Small intestine (tissue), 7 donors: ENCODE results near the gene KRTAP10-3. TPM values are rescaled to one million over a fixed set of nuclear protein-coding genes. Genes with fewer than 3 reads are reported as not detected.

Source experiments
- DNase-seq, 2 donors: peaks; one replicate each; pipeline versions ENCODE4 v3.0.0 to v3.0.0-alpha.2; 2013
- FAIRE-seq: peaks from 2 replicates; lab custom pipeline; 2012; peaks lifted over from hg19 to GRCh38; lab: Jason Lieb, UNC
- H3K27ac ChIP-seq, 3 donors: one replicate each; pipeline ENCODE4 v1.5.1; 2013; ENCODE audit warnings: low read length in 2 of 3, mild to moderate bottlenecking in 2 of 3, control low read depth in 1 of 3, inconsistent platforms in 1 of 3, low read depth in 1 of 3, moderate library complexity in 1 of 3
- H3K27me3 ChIP-seq, 3 donors: one replicate each; pipeline ENCODE4 v1.6.1; 2013; ENCODE audit warnings: low read length in 3 of 3, inconsistent platforms in 1 of 3; ENCODE audit not compliant: control insufficient read depth in 3 of 3, insufficient read depth in 3 of 3
- H3K36me3 ChIP-seq, 3 donors: one replicate each; pipeline ENCODE4 v1.6.1; 2013; ENCODE audit warnings: low read length in 3 of 3, inconsistent platforms in 1 of 3, low read depth in 1 of 3, mild to moderate bottlenecking in 1 of 3, moderate library complexity in 1 of 3; ENCODE audit not compliant: control insufficient read depth in 3 of 3, insufficient read depth in 2 of 3
- H3K4me1 ChIP-seq, 3 donors: one replicate each; pipeline ENCODE4 v1.6.1; 2013; ENCODE audit warnings: low read length in 2 of 3, inconsistent platforms in 1 of 3, low read depth in 1 of 3, mild to moderate bottlenecking in 1 of 3, moderate library complexity in 1 of 3; ENCODE audit not compliant: control insufficient read depth in 3 of 3, insufficient read depth in 2 of 3
- H3K4me3 ChIP-seq, 3 donors: one replicate each; pipeline ENCODE4 v1.5.1; 2013; ENCODE audit warnings: low read length in 3 of 3, control low read depth in 1 of 3, inconsistent platforms in 1 of 3, low read depth in 1 of 3, mild to moderate bottlenecking in 1 of 3, moderate library complexity in 1 of 3
- H3K9me3 ChIP-seq, 2 donors: one replicate each; pipeline ENCODE4 v1.6.1; 2013; ENCODE audit warnings: low read depth in 1 of 2, low read length in 1 of 2; ENCODE audit not compliant: control insufficient read depth in 2 of 2, insufficient read depth in 1 of 2
- WGBS, 3 donors: extraction: QIAGEN DNeasy Blood & Tissue Kit; methylation state at CpG; one replicate each; pipeline ENCODE4 v1.1.7; 2013; 5-methylcytosine and 5-hydroxymethylcytosine counted together
- polyA plus RNA-seq, 4 donors: library from polyadenylated mRNA; stranded (reverse) in 3 of 4; unstranded in 1 of 4; fragments of 200-250 nt in 3 of 4; fragments of 120-200 nt in 1 of 4; gene quantifications; one replicate each; pipeline versions ENCODE4 v1.2.1 to v1.2.3, GENCODE V29; 2013
- donor health status: healthy with polysubstance abuse.
- donor health status: control.
- donor health status: control.
- donor health status: Bipolar disorder and iron deficiency.
- donor health status: healthy.

Gene KRTAP10-3
- polyA plus RNA-seq, 4 donors, result not detected

DNA sequence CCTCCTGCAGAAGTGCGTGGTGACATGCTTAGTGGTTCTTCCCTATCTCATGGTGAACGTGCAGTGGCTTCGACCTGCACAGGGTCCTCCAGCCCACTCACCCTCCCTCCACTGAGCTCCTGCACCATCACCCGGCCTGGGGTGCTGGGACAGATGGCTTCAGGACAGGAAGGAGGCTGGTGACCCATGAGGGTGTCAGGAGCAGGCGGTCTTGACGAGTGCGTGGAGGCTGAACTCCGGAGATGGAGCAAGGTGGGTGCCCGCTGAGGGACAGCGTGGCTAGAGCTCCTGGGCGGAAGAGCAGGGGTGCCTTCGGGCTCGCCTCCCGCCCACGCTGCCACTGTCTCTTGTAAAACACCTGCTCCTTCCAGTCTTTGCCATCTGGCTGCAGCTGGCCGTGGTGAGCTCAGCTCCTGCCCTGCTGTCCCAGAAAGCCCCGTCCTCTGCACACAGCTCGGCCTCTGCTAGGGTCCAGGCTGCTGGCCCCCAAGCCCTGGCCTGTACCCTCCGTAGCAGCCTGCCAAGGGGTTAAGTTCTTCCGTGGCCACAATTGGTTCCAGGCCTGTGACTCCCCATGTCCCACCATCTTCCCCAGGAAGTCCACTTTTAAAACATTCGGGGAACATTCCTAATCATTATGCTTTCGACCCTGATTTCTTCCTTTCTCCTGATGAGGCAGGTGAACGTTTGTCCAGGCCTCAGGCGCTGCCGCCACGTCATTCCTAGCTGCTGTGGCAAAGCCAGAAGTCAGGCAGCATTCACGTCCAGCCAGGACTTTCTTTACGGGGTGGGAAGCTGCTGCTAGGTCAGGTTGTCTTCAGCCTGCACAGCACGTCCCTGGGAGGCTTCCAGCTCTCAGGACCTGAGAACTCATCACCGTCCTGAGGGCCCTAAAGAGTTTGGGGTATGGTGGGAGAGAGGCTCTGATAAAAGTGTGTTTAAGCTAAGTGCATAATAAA, 26.7 kb downstream of the KRTAP10-3 start:
- Histone ChIP-seq H3K27me3 (no peaks in the 10 kb centered on the region), H3K4me1 (no peaks in the 10 kb centered on the region), H3K4me3 (no peak overlapping the region), H3K9me3 (no peaks in the 10 kb centered on the region), H3K27ac (no peak overlapping the region), H3K36me3 (no peaks in the 10 kb centered on the region)
- DNase-seq (no peak), FAIRE-seq (no peak)
- WGBS, 3 donors, result 55 to 74% (median 67%) methylated on average over 29 to 30 of the region's 30 CpGs

DNA sequence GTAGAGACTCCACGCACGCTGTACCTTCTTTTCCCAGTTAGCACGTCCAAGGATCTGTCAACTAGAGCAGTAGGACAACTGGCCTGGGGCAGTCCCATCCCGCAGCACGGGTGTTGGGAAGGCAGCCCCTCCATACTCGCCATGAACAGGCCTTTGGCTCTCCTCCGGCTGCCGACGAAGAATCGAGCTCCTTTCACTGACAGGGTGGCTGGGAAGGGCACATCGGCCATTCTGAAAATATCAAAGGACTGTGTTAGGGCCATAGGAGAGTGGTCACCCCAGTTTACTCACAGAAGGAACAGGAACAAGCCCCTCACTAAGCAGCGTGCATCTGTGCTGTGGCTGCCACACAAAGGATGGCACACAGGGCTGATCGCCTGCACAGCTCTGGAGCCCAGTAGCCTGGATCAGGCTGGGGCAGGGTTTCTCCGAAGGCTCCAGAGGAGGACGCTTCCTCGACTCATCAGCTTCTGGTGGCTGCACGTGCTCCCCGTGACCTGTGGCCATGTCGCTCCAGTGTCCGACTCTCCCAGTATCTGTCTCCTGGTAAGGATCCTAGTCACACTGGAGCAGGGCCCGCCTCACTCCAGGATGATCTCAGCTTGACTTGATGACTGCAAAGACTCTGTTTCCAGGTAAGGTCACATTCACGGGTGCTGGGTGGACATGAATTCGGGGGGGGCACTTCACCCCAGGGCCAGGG, 27.5 kb downstream of the KRTAP10-3 start:
- 81 to 87% (median 85%) methylated on average over 23 of the region's 23 CpGs for WGBS, 3 donors
- FAIRE-seq, result no peak
- H3K4me1 ChIP-seq, result no peaks in the 10 kb centered on the region
- no peaks in the 10 kb centered on the region for H3K9me3 ChIP-seq
- DNase-seq, result no peak
- no peak overlapping the region for H3K4me3 ChIP-seq
- H3K27ac ChIP-seq, result no peak overlapping the region
- no peaks in the 10 kb centered on the region for H3K36me3 ChIP-seq
- H3K27me3 ChIP-seq, result no peaks in the 10 kb centered on the region

DNA sequence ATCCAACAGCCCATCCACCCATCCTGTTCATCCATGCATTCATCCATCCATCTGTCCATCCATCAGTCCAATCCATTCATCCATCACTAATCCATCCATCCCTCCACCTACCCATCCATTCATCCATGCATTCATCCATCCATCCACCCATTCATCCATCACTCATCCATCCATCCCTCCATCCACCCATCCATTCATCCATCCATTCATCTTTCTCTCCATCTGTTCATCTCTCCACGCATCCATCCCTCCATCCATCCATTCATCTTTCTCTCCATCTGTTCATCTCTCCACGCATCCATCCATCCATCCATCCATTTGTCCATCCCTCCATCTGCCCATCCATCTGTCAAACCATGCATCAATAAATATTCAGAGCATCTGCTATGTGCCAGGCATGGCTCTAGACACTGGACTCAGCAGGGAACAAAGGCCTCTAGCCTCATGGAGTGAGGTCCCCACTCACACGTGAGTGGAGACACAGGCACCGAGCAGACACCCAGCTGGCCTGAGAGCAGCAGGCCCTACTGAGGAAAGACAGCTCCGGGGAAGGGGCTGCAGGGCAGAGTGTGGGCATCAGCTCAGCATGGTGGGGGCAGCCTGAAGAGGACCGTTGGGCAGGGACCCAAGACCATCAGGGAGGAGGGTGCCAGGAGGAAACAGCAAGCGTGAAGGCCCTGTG, 28.2 kb downstream of the KRTAP10-3 start:
- 72 to 83% (median 81%) methylated on average over 7 of the region's 7 CpGs for WGBS, 3 donors
- Histone ChIP-seq H3K4me1 (no peaks in the 10 kb centered on the region), H3K9me3 (no peaks in the 10 kb centered on the region), H3K27me3 (no peaks in the 10 kb centered on the region), H3K36me3 (no peaks in the 10 kb centered on the region), H3K27ac (no peak overlapping the region), H3K4me3 (no peak overlapping the region)
- FAIRE-seq, result no peak
- DNase-seq, result no peak

GRCh38 chr21:44529503-44530125, 29.0 kb downstream of the KRTAP10-3 start:
- DNase-seq (no peak), FAIRE-seq (no peak)
- WGBS, 3 donors, result 66 to 75% (median 72%) methylated on average over 22 to 23 of the region's 23 CpGs

DNA sequence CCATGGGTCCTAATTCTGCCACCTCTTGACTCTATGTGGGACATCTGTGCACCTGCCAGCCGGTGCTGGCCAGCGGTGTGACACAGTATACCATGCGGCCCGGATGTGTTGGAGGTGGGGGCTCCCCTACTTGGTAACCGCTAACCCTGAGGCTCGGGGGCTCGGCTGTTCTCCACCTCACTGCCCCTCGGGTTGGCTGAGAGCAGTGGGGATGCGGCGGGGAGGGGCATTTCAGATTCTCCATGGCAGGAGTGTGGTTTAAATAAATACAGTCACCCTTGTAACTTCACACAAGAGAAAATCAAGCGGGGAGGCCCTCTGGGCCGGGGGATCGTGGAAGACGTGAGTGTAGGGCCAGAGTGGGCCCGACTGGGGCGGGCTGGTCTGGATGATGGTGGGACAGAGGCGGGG, 29.6 kb downstream of the KRTAP10-3 start:
- Histone ChIP-seq H3K4me1 (no peaks in the 10 kb centered on the region), H3K4me3 (no peak overlapping the region), H3K36me3 (no peaks in the 10 kb centered on the region), H3K27me3 (no peaks in the 10 kb centered on the region), H3K27ac (no peak overlapping the region), H3K9me3 (no peaks in the 10 kb centered on the region)
- WGBS, 3 donors, result 87 to 89% (median 89%) methylated on average over 17 of the region's 17 CpGs
- FAIRE-seq (no peak), DNase-seq (no peak)

More at GRCh38 chr21:44529503-44530125, 29.0 kb downstream of the KRTAP10-3 start:
- Histone ChIP-seq H3K27me3 (no peaks in the 10 kb centered on the region), H3K27ac (no peak overlapping the region), H3K4me3 (no peak overlapping the region), H3K4me1 (no peaks in the 10 kb centered on the region), H3K36me3 (no peaks in the 10 kb centered on the region), H3K9me3 (no peaks in the 10 kb centered on the region)

DNA sequence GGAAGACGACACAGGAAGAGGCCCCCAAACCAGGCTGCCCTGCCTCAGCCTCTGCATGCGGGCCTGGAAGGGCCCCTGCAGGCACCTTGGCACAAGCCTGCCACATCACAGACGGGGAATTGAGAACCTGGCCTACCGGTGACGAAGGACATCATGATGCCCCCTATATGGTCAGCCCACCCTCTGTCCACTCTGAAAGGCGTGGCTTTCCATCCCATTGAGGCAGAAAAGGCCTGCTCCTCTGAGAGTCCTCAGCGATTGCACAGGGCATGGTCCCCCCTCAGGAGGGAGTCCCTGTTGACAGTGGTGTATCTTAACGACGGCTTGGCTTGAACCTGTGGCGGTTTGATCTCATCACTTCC, 30.0 kb downstream of the KRTAP10-3 start:
- Histone ChIP-seq H3K27ac (no peak overlapping the region), H3K9me3 (no peaks in the 10 kb centered on the region), H3K36me3 (no peaks in the 10 kb centered on the region), H3K4me3 (no peak overlapping the region), H3K27me3 (no peaks in the 10 kb centered on the region), H3K4me1 (no peaks in the 10 kb centered on the region)
- DNase-seq (no peak), FAIRE-seq (no peak)
- 82 to 84% (median 83%) methylated on average over 10 of the region's 10 CpGs for WGBS, 3 donors

DNA sequence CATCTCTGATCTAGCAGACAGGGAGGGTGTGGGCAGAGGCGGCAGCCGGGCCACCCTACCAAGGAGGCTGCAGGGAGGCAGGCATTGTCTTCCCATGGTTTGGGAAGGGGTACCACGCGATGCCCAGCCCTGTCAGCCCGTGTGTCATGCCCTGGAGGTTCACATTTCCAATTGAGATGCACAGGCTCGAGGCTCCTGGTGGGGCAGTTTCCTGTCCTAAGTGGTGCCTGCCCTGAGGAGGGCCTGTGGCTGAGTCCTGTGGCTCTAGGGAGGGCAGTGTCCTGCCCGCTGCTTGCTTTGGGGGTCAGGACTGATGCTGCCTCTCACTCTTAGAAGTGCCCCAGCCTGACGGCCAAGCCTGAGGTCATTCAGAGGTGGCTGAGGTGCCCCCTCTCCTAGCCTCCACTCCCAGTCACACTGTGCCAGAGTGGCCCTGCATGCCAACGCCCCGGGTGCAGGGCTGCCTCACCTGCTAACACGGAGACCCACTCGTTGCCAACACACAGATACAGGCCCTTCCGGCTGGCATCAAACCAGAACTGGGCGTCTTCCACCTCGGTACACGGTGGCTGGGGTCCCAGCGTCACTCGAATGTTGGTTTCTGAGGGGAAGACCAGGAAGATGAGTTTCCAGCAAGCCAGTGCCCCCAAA, 30.5 kb downstream of the KRTAP10-3 start:
- WGBS, 3 donors, result 68 to 84% (median 75%) methylated on average over 18 of the region's 18 CpGs
- Histone ChIP-seq H3K4me3 (no peak overlapping the region), H3K27ac (no peak overlapping the region), H3K9me3 (no peaks in the 10 kb centered on the region), H3K36me3 (no peaks in the 10 kb centered on the region), H3K4me1 (no peaks in the 10 kb centered on the region), H3K27me3 (no peaks in the 10 kb centered on the region)
- FAIRE-seq (no peak), DNase-seq (no peak)
